ENCODE results near the gene ANO2.

DNA sequence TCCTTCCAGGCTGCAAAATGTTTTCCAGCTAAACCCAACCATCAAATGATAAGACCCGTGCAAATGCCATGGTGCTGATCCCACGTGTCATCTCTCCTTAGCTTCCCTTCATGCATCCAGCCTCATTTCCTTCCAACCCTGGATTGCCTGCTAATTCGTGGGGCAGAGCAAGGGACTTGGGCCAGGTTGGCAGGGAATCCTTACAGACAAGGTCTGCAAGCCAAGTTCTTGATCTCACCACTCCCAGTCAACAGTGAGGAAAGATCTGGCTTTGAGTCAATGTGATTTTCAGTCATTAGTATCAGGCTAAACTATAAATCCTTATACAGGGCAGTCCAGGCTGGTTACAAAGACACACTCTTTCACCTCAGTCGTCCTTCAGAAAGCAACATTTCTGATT lies 150.9 kb downstream of the ANO2 start:
- TF ChIP-seq GATA2 (IDR thresholded peaks at IDR 0.05; ENCODE audit: low read depth, low read length) (no peak), GATA3 (IDR thresholded peaks at IDR 0.05; ENCODE audit: low read depth, low read length) (no peak)
